ENCODE data around the gene E2F3. TPM values are rescaled to one million over a fixed set of nuclear protein-coding genes. Genes with fewer than 3 reads are reported as not detected.
A peak's percentile ranks its signal among the peaks of the same experiment; 100 is the strongest.

Gene E2F3
- total RNA-seq, 1 experiment from 2014 or later: 30.2 TPM

DNA sequence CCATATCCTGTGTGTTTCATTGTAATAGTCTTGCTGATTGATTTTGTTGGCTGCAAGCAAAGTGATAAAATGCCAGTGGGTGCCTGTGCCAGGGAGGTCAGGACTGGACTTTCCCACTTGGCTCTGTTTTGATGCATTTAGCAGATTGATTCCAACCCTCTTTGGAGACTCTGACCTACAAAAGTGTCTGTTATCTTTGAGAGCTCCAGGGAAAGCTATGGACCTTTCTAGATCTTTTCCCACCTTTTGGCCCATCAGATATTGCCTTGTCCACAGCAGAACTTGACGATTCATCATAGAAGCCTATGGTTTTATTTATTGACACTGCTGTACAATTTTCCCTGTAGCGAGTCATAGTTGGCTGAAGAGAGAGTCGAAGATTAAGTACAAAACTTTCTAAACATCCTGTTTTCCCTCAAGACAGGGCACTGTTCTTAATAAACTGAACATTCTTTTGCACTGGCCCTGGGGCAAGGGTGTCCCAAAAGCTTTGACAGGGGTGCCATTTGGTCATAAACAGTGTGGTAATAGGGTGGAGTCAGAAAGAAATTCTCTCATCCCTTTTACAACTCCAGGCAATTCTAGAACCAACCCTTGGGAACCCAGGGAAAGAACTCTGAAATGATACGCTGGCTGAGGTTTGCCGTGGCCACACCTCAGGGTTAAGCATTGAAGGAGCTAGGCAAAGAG is 53.7 kb downstream of the E2F3 start:
- Mint-ChIP-seq H3K4me1 (peaks cover 31% of the 10 kb centered on the region), H3K27me3 (ENCODE audit: low read depth) (no peaks in the 10 kb centered on the region), H3K4me3 (no peak overlapping the region), H3K36me3 (peaks cover 19% of the 10 kb centered on the region), H3K27ac (peak overlapping the region; percentile 36), H3K9me3 (peaks cover 5% of the 10 kb centered on the region)
- TF ChIP-seq JAZF1 (CRISPR knock-in tag; IDR thresholded peaks at IDR 0.05) (no peak), ETV6 (CRISPR knock-in tag; IDR thresholded peaks at IDR 0.05) (no peak), CREM (CRISPR knock-in tag; IDR thresholded peaks at IDR 0.05) (no peak)
- TF ChIP-seq, protein P1, sequence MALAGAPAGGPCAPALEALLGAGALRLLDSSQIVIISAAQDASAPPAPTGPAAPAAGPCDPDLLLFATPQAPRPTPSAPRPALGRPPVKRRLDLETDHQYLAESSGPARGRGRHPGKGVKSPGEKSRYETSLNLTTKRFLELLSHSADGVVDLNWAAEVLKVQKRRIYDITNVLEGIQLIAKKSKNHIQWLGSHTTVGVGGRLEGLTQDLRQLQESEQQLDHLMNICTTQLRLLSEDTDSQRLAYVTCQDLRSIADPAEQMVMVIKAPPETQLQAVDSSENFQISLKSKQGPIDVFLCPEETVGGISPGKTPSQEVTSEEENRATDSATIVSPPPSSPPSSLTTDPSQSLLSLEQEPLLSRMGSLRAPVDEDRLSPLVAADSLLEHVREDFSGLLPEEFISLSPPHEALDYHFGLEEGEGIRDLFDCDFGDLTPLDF (CRISPR knock-in tag; IDR thresholded peaks at IDR 0.05): no peak
- TF ChIP-seq, protein P2, sequence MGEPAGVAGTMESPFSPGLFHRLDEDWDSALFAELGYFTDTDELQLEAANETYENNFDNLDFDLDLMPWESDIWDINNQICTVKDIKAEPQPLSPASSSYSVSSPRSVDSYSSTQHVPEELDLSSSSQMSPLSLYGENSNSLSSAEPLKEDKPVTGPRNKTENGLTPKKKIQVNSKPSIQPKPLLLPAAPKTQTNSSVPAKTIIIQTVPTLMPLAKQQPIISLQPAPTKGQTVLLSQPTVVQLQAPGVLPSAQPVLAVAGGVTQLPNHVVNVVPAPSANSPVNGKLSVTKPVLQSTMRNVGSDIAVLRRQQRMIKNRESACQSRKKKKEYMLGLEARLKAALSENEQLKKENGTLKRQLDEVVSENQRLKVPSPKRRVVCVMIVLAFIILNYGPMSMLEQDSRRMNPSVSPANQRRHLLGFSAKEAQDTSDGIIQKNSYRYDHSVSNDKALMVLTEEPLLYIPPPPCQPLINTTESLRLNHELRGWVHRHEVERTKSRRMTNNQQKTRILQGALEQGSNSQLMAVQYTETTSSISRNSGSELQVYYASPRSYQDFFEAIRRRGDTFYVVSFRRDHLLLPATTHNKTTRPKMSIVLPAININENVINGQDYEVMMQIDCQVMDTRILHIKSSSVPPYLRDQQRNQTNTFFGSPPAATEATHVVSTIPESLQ (CRISPR knock-in tag; IDR thresholded peaks at IDR 0.05): no peak
- TF ChIP-seq, protein P3, sequence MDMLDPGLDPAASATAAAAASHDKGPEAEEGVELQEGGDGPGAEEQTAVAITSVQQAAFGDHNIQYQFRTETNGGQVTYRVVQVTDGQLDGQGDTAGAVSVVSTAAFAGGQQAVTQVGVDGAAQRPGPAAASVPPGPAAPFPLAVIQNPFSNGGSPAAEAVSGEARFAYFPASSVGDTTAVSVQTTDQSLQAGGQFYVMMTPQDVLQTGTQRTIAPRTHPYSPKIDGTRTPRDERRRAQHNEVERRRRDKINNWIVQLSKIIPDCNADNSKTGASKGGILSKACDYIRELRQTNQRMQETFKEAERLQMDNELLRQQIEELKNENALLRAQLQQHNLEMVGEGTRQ (CRISPR knock-in tag; IDR thresholded peaks at IDR 0.05): no peak
- TF ChIP-seq, protein P4, sequence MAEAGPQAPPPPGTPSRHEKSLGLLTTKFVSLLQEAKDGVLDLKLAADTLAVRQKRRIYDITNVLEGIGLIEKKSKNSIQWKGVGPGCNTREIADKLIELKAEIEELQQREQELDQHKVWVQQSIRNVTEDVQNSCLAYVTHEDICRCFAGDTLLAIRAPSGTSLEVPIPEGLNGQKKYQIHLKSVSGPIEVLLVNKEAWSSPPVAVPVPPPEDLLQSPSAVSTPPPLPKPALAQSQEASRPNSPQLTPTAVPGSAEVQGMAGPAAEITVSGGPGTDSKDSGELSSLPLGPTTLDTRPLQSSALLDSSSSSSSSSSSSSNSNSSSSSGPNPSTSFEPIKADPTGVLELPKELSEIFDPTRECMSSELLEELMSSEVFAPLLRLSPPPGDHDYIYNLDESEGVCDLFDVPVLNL (CRISPR knock-in tag; IDR thresholded peaks at IDR 0.05; ENCODE audit: borderline replicate concordance, low read depth): no peak
- TF ChIP-seq, protein P5, sequence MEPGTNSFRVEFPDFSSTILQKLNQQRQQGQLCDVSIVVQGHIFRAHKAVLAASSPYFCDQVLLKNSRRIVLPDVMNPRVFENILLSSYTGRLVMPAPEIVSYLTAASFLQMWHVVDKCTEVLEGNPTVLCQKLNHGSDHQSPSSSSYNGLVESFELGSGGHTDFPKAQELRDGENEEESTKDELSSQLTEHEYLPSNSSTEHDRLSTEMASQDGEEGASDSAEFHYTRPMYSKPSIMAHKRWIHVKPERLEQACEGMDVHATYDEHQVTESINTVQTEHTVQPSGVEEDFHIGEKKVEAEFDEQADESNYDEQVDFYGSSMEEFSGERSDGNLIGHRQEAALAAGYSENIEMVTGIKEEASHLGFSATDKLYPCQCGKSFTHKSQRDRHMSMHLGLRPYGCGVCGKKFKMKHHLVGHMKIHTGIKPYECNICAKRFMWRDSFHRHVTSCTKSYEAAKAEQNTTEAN (CRISPR knock-in tag; IDR thresholded peaks at IDR 0.05): no peak
- TF ChIP-seq, protein P6, sequence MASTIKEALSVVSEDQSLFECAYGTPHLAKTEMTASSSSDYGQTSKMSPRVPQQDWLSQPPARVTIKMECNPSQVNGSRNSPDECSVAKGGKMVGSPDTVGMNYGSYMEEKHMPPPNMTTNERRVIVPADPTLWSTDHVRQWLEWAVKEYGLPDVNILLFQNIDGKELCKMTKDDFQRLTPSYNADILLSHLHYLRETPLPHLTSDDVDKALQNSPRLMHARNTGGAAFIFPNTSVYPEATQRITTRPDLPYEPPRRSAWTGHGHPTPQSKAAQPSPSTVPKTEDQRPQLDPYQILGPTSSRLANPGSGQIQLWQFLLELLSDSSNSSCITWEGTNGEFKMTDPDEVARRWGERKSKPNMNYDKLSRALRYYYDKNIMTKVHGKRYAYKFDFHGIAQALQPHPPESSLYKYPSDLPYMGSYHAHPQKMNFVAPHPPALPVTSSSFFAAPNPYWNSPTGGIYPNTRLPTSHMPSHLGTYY (CRISPR knock-in tag; IDR thresholded peaks at IDR 0.05): no peak
- ATAC-seq: no peak
- DNase-seq (ENCODE audit: low spot score): no peak
- ChIA-PET CTCF (no interaction called here), POLR2A (no interaction called here)

DNA sequence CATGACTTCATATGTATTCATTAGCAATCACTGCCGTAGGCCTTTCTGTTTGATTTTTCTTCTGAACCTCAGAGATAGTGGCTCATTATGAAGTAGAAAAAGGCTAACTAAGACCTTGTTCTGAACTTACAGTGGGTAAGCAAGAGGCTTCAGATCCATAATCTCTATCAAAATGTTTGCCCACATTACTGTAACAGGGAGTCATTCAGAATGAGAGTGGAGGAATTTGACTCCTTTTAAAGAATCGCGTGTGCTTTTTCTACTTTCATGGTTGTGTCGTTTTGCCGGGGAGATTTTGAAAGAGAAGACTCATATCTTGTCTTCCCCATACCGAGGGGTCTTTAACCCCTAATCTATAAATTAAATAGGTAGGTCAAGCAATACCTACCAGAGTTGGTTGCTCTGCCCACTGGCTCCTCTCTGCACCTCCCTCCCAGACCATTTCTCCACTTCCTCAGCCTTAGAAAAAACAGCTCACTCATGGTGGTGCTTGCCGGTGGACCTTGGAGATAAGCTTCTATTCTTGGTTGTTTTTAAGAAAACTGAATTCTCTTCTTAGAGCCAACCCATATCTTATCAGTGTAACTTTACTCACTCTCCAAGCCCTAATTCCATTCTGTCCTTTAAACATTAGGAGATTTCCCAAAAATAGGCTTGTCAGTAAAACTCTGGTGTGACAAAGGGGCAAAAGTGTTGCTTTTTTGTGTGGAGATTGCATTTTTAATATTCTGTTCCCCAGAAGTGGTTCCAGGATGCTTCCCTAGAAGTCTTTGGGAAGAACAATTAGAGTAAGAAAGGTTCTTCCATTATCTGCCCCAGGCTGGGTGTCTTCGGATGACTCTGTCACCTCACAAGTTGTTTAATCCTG is 56.6 kb downstream of the E2F3 start:
- Mint-ChIP-seq H3K9me3 (peaks cover 7% of the 10 kb centered on the region), H3K4me1 (peaks cover 28% of the 10 kb centered on the region), H3K4me3 (no peak overlapping the region), H3K27ac (peak overlapping the region; percentile 25; the same call in 1 of the 2 replicates), H3K36me3 (peaks cover 21% of the 10 kb centered on the region), H3K27me3 (ENCODE audit: low read depth) (no peaks in the 10 kb centered on the region)
- no peak for DNase-seq (ENCODE audit: low spot score)
- ChIA-PET CTCF (no interaction called here), POLR2A (no interaction called here)
- ATAC-seq: no peak
- TF ChIP-seq ETV6 (CRISPR knock-in tag; IDR thresholded peaks at IDR 0.05): no peak
- TF ChIP-seq, protein P7, sequence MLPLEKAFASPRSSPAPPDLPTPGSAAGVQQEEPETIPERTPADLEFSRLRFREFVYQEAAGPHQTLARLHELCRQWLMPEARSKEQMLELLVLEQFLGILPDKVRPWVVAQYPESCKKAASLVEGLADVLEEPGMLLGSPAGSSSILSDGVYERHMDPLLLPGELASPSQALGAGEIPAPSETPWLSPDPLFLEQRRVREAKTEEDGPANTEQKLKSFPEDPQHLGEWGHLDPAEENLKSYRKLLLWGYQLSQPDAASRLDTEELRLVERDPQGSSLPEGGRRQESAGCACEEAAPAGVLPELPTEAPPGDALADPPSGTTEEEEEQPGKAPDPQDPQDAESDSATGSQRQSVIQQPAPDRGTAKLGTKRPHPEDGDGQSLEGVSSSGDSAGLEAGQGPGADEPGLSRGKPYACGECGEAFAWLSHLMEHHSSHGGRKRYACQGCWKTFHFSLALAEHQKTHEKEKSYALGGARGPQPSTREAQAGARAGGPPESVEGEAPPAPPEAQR (CRISPR knock-in tag; IDR thresholded peaks at IDR 0.05): no peak
- TF ChIP-seq NFATC4 (CRISPR knock-in tag; IDR thresholded peaks at IDR 0.05): no peak
- no peak for TF ChIP-seq SOX15 (CRISPR knock-in tag; IDR thresholded peaks at IDR 0.05)
- no peak for TF ChIP-seq ATF1 (CRISPR knock-in tag; IDR thresholded peaks at IDR 0.05)
- TF ChIP-seq, protein P8, sequence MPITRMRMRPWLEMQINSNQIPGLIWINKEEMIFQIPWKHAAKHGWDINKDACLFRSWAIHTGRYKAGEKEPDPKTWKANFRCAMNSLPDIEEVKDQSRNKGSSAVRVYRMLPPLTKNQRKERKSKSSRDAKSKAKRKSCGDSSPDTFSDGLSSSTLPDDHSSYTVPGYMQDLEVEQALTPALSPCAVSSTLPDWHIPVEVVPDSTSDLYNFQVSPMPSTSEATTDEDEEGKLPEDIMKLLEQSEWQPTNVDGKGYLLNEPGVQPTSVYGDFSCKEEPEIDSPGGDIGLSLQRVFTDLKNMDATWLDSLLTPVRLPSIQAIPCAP (CRISPR knock-in tag; IDR thresholded peaks at IDR 0.05): no peak
- no peak for TF ChIP-seq ZNF232 (CRISPR knock-in tag; IDR thresholded peaks at IDR 0.05)
- no peak for TF ChIP-seq MXD4 (CRISPR knock-in tag; IDR thresholded peaks at IDR 0.05; ENCODE audit: borderline replicate concordance)
- TF ChIP-seq GTF2I (CRISPR knock-in tag; conservative IDR thresholded peaks at IDR 0.05): no peak
- TF ChIP-seq, protein P9, sequence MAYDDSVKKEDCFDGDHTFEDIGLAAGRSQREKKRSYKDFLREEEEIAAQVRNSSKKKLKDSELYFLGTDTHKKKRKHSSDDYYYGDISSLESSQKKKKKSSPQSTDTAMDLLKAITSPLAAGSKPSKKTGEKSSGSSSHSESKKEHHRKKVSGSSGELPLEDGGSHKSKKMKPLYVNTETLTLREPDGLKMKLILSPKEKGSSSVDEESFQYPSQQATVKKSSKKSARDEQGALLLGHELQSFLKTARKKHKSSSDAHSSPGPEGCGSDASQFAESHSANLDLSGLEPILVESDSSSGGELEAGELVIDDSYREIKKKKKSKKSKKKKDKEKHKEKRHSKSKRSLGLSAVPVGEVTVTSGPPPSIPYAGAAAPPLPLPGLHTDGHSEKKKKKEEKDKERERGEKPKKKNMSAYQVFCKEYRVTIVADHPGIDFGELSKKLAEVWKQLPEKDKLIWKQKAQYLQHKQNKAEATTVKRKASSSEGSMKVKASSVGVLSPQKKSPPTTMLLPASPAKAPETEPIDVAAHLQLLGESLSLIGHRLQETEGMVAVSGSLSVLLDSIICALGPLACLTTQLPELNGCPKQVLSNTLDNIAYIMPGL (CRISPR knock-in tag; IDR thresholded peaks at IDR 0.05): no peak
- TF ChIP-seq, protein P10, sequence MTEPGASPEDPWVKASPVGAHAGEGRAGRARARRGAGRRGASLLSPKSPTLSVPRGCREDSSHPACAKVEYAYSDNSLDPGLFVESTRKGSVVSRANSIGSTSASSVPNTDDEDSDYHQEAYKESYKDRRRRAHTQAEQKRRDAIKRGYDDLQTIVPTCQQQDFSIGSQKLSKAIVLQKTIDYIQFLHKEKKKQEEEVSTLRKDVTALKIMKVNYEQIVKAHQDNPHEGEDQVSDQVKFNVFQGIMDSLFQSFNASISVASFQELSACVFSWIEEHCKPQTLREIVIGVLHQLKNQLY (CRISPR knock-in tag; IDR thresholded peaks at IDR 0.05): no peak

All from WTC11 (cell line).